Embryonic facial prominence (tissue), 1 donor: ENCODE data around the gene PACSIN1.
"Not testable (repeated sequence)": the region's sequence is repeated elsewhere in the genome, so short reads cannot be mapped to it uniquely, and the experiment has no call there.

Source experiments
- DNase-seq: peaks from one replicate; pipeline ENCODE4 v3.0.0-alpha.2; 2016; ENCODE audit errors: extremely low spot score

PACSIN1 gene

GRCh38 chr6:34484899-34485298 is 19.0 kb downstream of the PACSIN1 start:
- DNase-seq: no peak

DNA sequence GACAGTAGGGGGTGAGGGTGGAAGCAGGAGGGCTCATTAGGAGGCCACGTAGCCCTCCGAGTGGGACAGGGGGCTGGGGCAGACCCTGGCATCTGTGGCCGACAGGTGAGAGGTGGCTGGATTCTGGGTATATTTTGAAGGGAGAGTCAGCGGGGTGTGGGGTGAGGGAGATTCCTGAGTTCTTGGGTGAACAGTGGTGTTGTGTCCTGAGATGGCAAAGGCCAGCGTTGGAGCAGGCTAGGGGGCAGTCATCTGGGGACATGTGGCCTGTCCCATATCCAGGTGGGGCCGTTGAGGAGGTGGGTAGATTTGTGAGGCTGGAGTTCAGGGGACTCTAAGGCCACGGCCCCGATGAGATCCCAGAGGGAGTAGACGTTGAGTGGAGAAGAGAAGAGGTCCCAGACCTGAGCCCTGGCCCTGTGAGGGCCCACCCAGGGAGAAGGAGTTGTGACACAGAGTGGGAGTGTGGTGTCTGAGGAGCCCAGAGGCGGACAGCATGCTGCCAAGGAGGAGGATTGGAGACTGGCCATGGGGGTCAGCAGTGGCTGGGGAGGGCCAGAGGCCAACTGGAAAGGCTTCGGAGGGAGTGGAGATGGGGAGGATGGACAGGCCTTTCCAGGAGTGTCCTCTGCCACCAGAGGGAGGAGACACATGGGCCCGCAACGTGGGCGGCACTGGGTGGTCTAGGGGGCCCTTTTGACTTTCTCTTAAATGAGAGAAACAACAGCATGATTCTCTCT is 19.6 kb downstream of the PACSIN1 start:
- DNase-seq: no peak

DNA sequence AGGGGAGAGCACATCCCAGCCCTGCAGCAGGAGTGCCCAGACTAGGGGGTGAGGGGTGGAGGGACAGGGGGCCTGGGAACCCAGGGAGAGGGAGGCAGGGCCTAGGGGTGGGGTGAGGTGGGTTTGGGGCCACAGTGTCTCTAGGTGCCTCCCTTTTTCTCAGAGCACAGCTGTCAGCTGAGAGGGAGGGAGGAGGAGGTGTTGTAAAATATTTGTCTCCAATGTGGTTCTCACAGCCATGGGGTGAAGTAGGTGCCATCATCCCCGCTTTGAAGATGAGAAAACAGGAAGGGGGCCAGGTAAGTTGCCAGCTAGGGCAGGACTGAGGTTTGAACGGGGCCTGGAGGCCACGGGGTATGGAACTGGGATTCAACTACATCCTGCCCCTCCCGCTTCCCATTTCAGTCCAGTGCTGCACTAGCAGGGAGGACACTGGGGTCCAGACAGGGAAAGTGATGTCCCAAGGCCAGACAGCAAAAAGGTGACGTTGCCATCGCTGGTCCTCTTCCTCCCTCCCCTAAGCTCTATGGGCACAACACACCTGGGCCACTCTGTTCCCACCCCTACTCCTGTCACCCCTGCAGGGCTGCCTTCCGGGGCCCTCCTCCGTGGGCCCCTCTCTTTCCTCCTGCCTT is 20.3 kb downstream of the PACSIN1 start:
- DNase-seq: no peak

DNA sequence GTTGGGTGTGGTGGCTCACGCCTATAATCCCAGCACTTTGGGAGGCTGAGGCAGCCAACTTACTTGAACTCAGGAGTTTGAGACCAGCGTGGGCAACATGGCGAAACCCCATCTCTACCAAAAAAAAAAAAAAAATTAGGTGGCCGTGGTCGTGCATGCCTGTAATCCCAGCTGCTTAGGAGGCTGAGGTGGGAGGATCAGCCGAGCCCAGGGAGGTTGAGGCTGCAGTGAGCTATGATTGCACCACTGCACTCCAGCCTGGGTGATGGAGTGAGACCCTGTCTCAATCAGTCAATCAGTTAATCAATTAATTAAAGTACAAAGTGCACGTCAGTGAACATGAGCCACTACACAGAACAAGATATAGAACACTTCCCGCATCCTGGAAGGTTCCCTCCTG is 21.0 kb downstream of the PACSIN1 start:
- DNase-seq: not testable (repeated sequence)

- no peak for DNase-seq
Observed at GRCh38 chr6:34487536-34487935, 21.7 kb downstream of the PACSIN1 start.

GRCh38 chr6:34489207-34489805 is 23.4 kb downstream of the PACSIN1 start:
- no peak for DNase-seq

DNA sequence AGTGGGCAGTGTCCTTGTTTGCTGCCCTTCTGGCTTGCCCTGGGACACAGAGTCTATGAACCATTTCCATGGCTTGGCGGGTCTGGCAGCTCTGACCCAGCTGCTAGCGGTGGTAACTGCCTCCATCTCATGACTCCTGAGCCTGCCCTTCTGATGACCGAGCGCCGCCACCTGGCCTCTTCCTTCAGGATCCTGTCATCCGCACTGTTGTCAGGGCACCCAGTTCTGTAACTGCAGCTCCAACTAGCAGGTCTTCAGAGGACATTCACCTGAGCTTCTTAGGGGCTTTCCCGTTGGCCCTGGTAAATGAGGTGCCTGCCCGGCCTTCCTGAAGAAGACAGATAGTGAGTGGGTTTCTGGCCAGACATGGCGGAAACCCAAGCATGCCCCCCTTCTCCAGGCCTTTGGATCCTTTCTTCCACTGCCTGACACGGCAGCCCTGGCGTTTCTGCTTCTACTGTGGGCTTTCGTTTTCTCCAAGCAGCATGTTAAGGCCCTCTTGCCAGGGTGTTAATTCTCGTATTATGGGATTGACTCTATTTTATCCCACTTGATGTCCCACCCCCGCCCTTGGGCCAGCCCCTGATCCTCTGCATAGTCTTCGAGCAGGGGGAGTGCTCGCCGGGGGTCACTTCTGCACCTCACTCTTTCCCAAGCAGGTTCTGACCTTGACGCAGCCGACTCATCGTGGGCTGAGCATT is 24.7 kb downstream of the PACSIN1 start:
- DNase-seq: no peak

DNA sequence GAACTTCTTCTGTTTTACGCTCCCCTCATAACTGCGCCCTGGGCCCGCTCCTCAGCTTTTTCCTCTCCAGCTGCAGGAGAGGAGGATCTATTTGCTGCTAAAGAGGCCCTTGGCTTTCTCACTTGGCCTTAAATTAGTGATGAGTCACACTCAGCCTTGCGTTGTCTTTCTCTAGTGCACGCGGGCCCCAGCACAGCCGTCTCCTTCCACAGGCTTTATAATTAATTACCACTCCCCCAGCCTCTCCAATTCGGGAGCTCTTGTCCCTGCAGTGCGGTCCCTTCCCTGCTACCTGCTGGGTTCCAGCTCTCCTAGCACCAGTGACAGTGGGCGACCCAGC is 25.2 kb downstream of the PACSIN1 start:
- DNase-seq: no peak

- no peak for DNase-seq
Observed at GRCh38 chr6:34493344-34493743, 27.5 kb downstream of the PACSIN1 start.

DNA sequence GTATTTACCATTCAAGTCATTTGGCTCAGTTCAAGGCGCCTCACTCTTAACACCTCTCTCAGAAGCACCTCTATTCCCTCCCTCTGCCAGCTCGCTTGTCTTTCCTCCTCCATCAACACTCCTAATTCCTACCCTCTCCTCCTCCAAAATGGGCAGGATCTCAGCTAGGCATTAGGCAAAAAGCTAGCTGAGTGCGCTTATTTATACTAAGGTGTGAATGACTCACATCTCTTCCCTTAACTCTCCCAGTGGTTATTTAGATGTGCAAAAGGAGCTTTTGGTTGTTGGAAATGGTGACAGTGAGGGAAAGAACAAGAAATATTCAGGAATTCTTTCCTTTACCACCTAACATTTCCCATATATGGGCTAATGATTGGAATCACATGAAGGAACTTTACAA is 29.1 kb downstream of the PACSIN1 start:
- DNase-seq: no peak

DNA sequence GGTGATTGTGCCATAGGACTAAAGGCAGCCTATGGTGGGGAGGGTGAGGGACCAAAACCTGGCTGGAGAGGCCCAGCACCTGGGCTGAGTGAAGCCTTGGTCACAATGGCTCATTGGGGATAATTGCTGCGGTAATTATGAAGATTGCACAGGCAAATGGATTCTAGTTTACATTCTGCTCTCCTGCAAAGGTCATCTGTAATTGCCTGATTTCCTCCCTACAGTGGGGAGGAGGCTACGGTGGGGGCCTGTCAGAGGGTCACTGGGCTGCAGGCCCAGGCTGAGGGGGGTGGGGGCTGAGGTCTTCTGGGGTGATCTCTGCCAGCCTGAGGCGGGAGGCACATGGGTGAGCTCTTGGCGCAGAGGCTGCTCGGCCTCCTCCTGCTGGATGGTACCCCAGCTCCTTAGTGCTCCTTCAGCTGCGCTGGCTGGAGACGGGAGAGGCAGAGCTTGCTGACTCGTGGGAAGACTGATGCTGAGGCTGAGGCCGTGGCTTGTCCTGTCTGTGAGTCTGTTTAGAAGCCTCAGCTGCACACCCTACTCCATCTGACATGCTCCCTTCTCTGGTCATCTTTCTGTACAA is 30.3 kb downstream of the PACSIN1 start:
- no peak for DNase-seq

GRCh38 chr6:34497411-34497810 is 31.5 kb downstream of the PACSIN1 start:
- no peak for DNase-seq

- DNase-seq: no peak
Observed at GRCh38 chr6:34506718-34507117, 40.8 kb downstream of the PACSIN1 start.

- DNase-seq: no peak
Observed at GRCh38 chr6:34508425-34508824, 42.5 kb downstream of the PACSIN1 start.

DNA sequence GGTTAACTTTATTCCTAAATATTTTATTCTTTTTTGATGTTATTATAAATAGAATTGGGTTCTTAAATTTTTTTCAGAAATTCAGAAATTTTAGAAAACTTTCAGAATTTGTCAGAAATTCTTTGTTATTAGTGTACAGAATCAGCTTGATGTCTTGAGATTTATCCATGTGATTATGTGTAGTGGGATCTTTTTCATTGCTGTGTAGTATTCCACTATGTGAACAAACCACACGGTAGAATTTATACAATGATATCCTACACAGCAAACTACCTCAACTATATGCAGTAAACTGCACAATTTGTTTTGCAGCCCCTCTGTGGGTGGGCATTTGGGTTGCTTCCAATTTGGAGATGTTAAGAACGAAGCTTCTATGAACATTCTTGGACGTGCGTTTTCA is 43.9 kb downstream of the PACSIN1 start:
- no peak for DNase-seq

DNA sequence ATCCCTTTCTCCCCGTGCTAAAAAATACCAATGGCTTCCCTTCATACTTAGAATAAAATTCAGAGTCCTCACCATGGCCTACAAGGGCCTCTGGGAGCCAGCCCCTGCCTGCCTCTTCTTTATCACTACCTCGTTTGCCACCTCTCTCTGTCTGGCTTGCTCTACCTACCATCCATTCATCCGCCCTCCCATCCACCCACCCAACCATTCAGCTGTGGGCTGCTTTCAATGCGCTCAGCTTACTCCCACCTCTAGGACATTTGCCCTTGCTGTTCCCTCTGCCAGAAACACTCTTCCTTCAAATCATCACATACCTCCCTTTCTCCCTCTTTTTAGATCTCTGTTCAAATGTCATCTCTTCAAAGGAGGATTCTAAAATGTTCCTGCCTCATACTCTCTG is 44.4 kb downstream of the PACSIN1 start:
- no peak for DNase-seq

DNA sequence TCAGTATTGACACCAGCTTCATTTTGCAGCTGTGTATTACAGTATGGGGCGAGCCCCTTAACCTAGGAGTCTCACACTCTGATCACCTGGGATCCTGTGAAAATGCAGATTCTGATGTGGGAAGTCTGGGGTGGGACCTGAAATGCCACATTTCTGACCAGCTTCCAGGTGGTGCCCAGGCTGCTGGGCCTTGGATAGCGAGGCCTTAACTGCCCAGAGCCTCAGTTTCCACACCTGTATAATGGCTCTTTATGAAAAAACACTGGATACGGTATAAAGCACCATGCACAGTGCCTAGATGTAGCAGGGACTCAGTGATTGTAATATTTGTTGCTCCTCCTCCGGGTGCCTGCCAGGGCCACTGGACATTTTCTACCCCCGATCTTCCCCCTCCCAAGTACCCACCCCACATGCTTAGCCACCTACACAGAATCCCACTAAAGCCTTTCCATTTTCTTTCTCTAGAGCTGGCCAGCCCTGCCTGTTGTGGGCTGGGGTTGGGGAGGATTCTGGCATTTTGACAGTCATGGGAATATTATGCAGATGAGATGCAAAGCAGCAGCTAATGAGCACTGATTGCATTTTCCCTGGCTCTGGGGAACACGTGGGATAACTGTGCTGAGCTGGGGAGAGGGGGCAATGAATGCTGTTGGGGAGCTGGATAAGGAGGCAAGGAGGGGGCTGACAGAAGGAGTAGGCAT is 45.5 kb downstream of the PACSIN1 start:
- DNase-seq: no peak

DNA sequence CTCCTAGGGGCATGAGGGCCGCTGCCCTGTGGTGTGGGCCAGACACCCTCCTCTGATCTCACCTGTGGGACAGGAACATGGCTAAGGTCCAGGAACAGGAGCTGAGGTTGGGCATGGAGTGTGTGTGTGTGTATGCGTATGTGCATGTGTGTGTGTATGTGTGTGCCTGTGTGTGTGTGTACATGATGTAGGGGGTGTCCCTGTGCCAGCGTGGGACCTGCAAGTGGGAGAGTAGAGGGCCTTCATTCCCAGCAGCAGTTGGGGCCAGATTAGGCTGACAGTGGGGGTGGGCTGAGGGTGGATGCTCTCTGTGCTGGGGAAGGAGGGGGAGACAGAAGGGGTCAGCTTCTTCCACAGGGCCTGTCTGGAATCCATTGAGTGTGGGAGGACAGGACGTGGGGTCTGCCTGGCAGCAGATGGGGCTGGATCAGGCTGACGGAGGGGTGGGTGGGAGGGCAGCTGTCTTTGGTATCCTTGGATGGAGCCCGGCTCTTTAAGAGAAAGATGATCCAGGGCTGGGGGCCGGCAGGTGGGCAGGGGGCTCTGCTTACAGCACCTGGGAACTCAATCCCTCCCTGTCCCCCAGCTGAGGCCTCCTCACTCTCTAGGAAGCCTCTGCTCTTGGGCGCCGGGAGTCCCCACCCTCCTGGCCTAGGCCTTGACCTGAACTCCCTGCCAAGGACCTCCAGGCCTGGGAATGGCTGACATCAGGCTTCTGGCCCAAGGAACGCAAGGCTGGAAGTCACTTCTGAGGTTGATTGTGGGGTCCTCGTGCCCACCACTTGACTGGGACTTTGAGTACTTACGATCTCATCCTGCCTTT is 46.2 kb downstream of the PACSIN1 start:
- DNase-seq: no peak

- DNase-seq: no peak
Observed at GRCh38 chr6:34512738-34513115, 46.9 kb downstream of the PACSIN1 start.

DNA sequence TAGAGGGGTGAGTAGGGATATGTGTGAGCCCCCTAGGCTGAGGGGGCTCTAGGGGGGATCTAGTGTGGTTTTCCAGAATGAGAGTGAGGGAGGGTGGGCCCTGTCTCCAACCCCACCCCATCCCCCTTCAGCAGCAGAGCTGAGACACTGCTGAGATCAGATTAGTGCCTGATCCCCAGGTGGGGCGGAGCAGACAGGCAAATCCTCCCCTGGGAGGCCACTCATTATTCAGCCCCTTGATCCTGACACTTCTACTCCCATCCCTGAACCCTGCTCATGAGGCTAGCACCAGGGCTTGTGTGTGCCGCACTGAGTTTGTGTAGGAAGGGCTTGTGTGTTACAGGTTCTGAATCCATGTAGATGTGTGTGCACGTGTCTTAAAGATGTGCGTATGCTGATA is 47.8 kb downstream of the PACSIN1 start:
- DNase-seq: no peak

GRCh38 chr6:34514112-34514511 is 48.2 kb downstream of the PACSIN1 start:
- DNase-seq: no peak
